Measurements from ENCODE around the gene KLK15.

The KLK15 gene

DNA sequence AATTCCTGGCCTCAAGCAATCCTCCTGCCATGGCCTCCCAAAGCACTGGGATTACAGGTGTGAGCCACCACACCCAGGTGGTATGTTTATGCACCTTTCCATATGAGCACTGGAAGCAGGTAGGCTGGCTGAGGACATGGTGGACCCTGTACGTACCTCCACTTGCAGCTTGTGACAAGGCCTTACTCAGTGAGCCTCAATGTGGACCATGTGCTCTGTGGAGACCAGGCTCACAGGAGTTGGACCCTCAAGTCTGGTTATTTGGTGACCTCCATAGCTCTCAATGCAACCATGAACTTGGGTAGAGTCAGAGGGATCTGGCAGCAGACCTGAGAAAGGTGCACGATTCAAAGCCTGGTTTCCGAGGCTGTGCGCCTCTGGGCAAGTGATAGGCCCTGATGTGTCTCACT is 37.7 kb downstream of the KLK15 start:
- ChIA-PET POLR2A (interaction anchor here (0.7 to 4.8 kb wide), 11 partner anchors 9 to 126 kb away, joined by 3 to 46 read pairs (median 4); partner anchors contain the start of gene KLK3), CTCF (interaction anchor here (0.7 to 1.5 kb wide), 6 partner anchors 10 to 628 kb away, joined by 3 to 5 read pairs (median 3); no protein-coding TSS in a partner anchor)
- TF ChIP-seq HDGF (IDR thresholded peaks at IDR 0.05; ENCODE audit: borderline replicate concordance): no peak
- no peak for TF ChIP-seq SP1 (IDR thresholded peaks at IDR 0.05)
- TF ChIP-seq SUZ12 (IDR thresholded peaks at IDR 0.05): no peak
- TF ChIP-seq FOXA1 (IDR thresholded peaks at IDR 0.05): no peak
- TF ChIP-seq LEF1 (IDR thresholded peaks at IDR 0.05; ENCODE audit: borderline replicate concordance): no peak
- no peak for TF ChIP-seq BHLHE40 (IDR thresholded peaks at IDR 0.05; ENCODE audit: borderline replicate concordance)
- TF ChIP-seq FOXM1 (IDR thresholded peaks at IDR 0.05; ENCODE audit: borderline replicate concordance): no peak
- no peak for TF ChIP-seq ARNT (IDR thresholded peaks at IDR 0.05)
- TF ChIP-seq FOXK2 (IDR thresholded peaks at IDR 0.05): no peak
- no peak for TF ChIP-seq L3MBTL2 (conservative IDR thresholded peaks at IDR 0.05)
- TF ChIP-seq ELF4 (IDR thresholded peaks at IDR 0.05): no peak
- no peak for TF ChIP-seq ZNF384 (IDR thresholded peaks at IDR 0.05)
- TF ChIP-seq CTBP1 (IDR thresholded peaks at IDR 0.05; ENCODE audit: borderline replicate concordance): no peak
- TF ChIP-seq, protein P1, sequence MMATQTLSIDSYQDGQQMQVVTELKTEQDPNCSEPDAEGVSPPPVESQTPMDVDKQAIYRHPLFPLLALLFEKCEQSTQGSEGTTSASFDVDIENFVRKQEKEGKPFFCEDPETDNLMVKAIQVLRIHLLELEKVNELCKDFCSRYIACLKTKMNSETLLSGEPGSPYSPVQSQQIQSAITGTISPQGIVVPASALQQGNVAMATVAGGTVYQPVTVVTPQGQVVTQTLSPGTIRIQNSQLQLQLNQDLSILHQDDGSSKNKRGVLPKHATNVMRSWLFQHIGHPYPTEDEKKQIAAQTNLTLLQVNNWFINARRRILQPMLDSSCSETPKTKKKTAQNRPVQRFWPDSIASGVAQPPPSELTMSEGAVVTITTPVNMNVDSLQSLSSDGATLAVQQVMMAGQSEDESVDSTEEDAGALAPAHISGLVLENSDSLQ (IDR thresholded peaks at IDR 0.05): no peak
- TF ChIP-seq NFRKB (IDR thresholded peaks at IDR 0.05): no peak
- no peak for TF ChIP-seq TARDBP (IDR thresholded peaks at IDR 0.05)
- no peak for DNase-seq (ENCODE audit: extremely low spot score)

DNA sequence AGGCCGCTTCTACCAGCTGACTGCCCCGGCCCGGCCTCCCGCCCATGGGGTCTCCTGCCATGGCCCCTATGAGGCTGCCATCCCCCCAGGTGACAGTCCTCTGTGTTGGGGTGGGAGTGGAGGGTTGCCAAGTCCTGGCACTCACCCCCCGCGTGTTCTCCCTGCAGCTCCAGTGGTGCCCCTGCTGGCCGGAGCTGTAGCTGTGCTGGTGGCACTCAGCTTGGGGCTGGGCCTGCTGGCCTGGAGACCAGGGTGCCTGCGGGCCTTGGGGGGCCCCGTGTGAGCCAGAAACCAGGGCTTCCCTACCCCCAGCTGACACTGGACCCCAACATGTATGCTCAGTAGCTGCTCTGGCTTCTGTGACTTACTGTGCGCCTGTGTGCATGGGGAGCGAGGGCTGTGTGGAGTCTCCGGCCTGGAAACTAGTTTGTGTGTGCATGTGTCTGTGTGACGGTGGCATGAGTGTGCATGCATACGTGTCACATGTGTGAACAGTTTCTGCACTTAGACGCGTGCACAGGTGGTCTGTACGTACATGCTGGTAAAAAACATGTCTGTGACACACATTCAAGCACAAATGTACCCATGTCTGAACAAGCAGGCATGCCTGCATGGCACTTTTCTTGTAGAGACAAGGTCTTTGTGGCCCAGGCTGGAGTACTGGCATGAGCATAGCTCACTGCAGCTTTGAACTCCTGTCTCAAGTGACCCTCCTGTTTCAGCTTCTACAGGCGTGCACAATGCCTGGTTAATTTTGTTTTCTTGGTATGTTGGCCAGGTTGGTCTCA is 38.3 kb downstream of the KLK15 start:
- TF ChIP-seq, protein P1 (IDR thresholded peaks at IDR 0.05): no peak
- no peak for TF ChIP-seq FOXM1 (IDR thresholded peaks at IDR 0.05; ENCODE audit: borderline replicate concordance)
- TF ChIP-seq CTBP1 (IDR thresholded peaks at IDR 0.05; ENCODE audit: borderline replicate concordance): no peak
- TF ChIP-seq HDGF (IDR thresholded peaks at IDR 0.05; ENCODE audit: borderline replicate concordance): peak; percentile 19; the same call in 1 of the 2 replicates
- no peak for TF ChIP-seq L3MBTL2 (conservative IDR thresholded peaks at IDR 0.05)
- no peak for TF ChIP-seq SP1 (IDR thresholded peaks at IDR 0.05)
- no peak for TF ChIP-seq TARDBP (IDR thresholded peaks at IDR 0.05)
- TF ChIP-seq FOXK2 (IDR thresholded peaks at IDR 0.05): no peak
- POLR2A ChIA-PET: interaction anchor here (0.7 to 4.8 kb wide), 10 partner anchors 9 to 126 kb away, joined by 3 to 46 read pairs (median 4); partner anchors contain the start of gene KLK3
- CTCF ChIA-PET: interaction anchor here (0.7 to 1.3 kb wide), 4 partner anchors 10 to 627 kb away, joined by 3 to 4 read pairs (median 3); no protein-coding TSS in a partner anchor
- DNase-seq (ENCODE audit: extremely low spot score): no peak

DNA sequence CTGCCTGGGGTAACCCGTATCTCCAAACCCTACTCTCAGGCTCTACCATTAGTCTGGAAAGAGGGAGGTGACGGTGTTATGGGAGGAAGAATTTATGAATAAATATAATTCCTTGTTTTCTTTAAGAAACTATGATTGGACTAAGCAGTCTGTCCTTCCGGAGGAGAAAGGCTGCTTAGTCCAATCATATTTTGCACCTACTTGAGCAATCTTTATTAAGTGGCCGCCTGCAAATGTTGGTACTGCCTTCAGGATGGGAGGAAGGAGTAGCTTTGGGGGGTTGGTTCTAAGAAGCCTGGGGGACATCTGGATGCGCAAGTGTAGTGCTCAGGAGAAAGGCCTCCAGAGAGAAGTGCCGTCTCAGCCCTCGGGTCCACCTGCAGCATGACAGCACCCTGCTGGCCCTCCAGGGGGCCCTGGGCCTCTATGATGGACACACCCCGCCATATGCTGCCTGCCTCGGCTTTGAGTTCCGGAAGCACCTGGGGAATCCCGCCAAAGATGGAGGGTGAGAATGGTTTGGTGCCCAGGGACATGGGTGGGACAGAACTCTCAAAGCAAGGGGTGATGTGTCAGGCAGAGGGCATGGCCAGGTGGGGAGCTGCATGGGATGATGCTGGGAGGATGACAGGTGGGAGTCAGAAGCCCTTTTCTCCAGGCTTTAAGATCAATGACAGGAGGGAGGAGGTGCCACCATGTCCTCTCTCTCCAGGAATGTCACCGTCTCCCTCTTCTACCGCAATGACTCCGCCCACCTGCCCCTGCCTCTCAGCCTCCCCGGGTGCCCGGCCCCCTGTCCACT is 39.1 kb downstream of the KLK15 start:
- DNase-seq (ENCODE audit: extremely low spot score): no peak
- ChIA-PET POLR2A (interaction anchor here (1.8 to 4.8 kb wide), 4 partner anchors 10 to 127 kb away, joined by 5 to 46 read pairs (median 10); no protein-coding TSS in a partner anchor), CTCF (no interaction called here)
- TF ChIP-seq L3MBTL2 (conservative IDR thresholded peaks at IDR 0.05): peak; percentile 23; the same call in 1 of the 2 replicates
- TF ChIP-seq, protein P1 (IDR thresholded peaks at IDR 0.05): peak; percentile 33; the same call in 1 of the 2 replicates
- 0 out of 2 replicates have a peak, but pooled peaks have one; percentile 4 for TF ChIP-seq LEF1 (IDR thresholded peaks at IDR 0.05; ENCODE audit: borderline replicate concordance)
- no peak for TF ChIP-seq FOXA1 (IDR thresholded peaks at IDR 0.05)
- no peak for TF ChIP-seq HDGF (IDR thresholded peaks at IDR 0.05; ENCODE audit: borderline replicate concordance)
- no peak for TF ChIP-seq BHLHE40 (IDR thresholded peaks at IDR 0.05; ENCODE audit: borderline replicate concordance)

GRCh38 chr19:50793558-50794065 is 39.8 kb downstream of the KLK15 start:
- POLR2A ChIA-PET: interaction anchor here (4.8 kb wide), 1 partner anchor 11 kb away, joined by 46 read pairs; no protein-coding TSS in a partner anchor
- CTCF ChIA-PET: no interaction called here
- no peak for TF ChIP-seq CTBP1 (IDR thresholded peaks at IDR 0.05; ENCODE audit: borderline replicate concordance)
- peak; percentile 18; the same call in 1 of the 2 replicates for TF ChIP-seq ELF4 (IDR thresholded peaks at IDR 0.05)
- DNase-seq (ENCODE audit: extremely low spot score): no peak

GRCh38 chr19:50792272-50793250 is 40.8 kb downstream of the KLK15 start:
- TF ChIP-seq FOXA1 (IDR thresholded peaks at IDR 0.05) (no peak), ZNF384 (IDR thresholded peaks at IDR 0.05) (peak; percentile 78)
- CTCF ChIA-PET: interaction anchor here (0.7 kb wide), 2 partner anchors 84 to 89 kb away, joined by 3 read pairs; no protein-coding TSS in a partner anchor

More at GRCh38 chr19:50792272-50793250, 40.8 kb downstream of the KLK15 start:
- no peak for DNase-seq (ENCODE audit: extremely low spot score)
- POLR2A ChIA-PET: interaction anchor here (4.8 kb wide), 1 partner anchor 12 kb away, joined by 46 read pairs; no protein-coding TSS in a partner anchor

All from HEK293T (cell line).